ENCODE measurements around the gene TSPAN14. TPM values are rescaled to one million over a fixed set of nuclear protein-coding genes. Genes with fewer than 3 reads are reported as not detected.

Gene TSPAN14
- total RNA-seq, 4 donors from 2014 or later = 56.1 to 105 (median 83.1) TPM

DNA sequence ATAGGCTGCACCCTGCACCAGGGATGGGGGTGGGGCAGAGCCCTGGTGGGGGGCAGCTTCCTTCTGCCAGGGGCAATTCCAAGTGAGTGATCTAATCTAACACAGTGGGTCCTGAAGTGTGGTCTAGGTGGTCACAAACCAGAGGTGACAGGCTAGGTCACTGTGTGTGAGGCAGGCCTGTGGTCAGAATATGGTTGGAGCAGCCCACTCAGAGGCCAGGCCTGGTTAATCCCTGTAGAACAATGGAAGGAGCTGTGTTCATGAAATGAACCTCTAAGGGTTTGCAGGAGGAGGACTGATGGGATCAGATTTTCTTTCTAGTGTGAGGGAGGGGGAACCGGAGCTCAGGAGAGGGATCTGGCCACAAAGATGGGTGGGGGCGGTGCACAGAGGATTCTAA, 10.0 kb upstream of the TSPAN14 start:
- TF ChIP-seq, protein P1, sequence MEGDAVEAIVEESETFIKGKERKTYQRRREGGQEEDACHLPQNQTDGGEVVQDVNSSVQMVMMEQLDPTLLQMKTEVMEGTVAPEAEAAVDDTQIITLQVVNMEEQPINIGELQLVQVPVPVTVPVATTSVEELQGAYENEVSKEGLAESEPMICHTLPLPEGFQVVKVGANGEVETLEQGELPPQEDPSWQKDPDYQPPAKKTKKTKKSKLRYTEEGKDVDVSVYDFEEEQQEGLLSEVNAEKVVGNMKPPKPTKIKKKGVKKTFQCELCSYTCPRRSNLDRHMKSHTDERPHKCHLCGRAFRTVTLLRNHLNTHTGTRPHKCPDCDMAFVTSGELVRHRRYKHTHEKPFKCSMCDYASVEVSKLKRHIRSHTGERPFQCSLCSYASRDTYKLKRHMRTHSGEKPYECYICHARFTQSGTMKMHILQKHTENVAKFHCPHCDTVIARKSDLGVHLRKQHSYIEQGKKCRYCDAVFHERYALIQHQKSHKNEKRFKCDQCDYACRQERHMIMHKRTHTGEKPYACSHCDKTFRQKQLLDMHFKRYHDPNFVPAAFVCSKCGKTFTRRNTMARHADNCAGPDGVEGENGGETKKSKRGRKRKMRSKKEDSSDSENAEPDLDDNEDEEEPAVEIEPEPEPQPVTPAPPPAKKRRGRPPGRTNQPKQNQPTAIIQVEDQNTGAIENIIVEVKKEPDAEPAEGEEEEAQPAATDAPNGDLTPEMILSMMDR (IDR thresholded peaks at IDR 0.05; ENCODE audit: low read depth) = no peak

DNA sequence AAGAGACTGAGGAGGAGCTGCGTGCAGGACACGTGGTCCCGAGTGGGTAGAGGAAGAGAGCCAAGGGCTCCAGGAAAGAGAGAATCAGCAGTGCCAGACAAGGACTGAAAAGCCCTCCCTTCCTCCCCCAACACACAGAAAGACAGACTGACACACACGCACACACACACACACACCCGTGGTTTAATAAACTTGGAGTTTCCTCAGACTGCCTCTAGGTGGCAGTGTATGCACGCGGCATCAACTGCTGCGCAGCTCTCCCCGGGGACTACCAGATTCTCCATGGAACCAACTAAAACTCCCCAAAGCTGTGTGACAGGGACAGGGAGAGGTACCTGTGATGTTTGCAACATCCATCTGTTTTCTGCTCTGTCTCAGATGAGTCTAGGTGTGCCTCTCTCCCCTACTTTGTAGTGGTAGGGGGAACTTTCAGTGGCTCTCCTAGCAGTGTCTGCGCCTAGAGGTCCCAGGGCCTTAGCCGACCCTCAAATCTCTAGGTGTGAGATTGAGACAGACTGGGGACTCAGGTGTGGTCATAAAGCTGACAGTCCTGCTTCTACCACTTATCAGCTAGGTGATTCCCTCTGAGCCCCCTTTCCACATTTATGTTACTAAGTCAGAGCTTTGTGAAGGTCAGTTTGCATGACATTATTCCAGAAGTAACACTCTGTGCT, 9.3 kb upstream of the TSPAN14 start:
- TF ChIP-seq, protein P1 (IDR thresholded peaks at IDR 0.05; ENCODE audit: low read depth) = no peak

DNA sequence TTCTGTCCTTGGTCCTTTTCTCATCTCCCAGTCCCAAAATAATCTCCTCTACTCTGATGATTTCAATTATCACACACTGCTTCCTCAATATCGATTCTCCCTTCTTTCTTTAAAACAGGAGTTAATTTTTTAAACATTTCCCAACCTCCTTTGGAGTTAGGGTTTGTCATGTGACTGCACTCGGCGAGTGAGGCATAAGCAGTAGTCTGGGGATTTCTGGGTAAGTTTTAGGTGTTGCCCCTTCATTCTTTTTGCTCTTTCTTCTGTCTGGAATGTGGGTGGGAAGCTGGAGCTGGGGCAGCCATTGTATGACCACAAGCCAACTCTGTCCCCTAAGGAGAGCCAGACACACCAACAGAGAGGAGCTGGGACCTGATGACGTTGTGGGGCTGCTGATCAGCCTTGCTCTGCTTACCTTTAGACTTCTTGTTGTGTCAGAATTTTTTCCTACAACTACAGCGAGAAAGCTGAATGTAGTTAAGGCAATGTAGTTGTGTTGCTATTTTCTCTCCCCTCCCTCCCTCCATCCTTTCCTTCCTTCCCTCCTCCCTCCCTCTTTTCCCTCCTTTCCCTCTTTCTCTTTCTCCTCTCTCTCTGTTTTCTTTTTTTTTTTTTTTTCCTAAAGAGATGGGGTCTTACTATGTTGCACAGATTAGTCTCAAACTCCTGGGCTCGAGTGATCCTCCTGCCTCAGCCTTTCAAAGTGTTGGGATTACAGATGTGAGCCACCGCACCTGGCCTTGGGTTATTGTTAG, 6.5 kb upstream of the TSPAN14 start:
- TF ChIP-seq, protein P1 (IDR thresholded peaks at IDR 0.05; ENCODE audit: low read depth) = no peak

DNA sequence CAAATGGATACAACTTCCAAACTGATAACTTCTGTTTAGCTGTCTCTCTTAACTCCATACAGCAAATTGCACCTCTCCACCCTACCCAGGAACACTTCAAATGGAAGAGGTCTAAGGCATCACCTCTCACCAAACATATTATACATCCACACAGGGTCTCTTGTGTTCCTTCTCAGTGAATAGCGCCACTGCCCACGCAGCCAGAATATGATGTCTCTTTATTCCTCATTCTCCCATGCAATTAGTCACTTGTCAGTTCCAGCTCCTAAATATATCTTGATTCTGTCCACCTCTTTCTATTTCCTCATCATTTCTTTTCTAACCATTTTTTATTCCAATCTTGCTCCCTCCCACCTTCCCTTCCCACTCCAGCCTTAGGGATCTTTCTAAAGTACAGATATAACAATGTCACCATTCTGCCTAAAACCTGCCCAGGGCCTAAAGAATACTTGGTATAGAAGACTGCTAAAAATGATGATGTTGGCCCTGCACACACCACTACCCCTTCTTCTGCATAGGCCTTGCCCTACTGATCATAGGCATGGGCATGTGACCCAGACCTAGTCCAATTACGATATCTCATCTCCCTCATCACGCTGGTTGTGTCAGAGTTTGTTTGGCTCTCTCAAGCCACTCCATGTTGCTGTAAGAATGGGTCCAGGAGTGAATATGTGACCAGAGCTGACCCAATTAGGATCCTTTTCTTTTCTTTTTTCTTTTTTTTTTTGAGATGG, 5.7 kb upstream of the TSPAN14 start:
- TF ChIP-seq, protein P1 (IDR thresholded peaks at IDR 0.05; ENCODE audit: low read depth) = no peak

DNA sequence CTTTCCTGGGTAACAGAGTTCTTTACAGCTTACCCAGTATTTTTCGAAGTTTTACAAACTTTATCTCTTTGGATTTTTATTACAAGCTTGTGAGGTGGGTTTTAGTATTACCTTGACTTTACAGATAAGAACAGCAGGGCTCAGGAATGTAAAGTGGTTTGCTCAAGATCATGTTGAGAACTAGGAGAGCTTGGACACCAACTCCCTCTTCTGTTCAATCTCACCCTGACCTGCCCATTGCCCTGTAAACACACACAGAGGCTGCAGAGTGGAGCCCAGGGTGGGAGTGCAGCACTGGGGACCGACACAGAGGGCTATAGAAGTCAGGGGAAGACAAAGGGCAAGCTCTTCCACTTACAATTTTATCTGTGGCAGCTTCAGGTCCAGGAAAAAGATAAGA, 4.6 kb upstream of the TSPAN14 start:
- TF ChIP-seq, protein P1 (IDR thresholded peaks at IDR 0.05; ENCODE audit: low read depth) = no peak

DNA sequence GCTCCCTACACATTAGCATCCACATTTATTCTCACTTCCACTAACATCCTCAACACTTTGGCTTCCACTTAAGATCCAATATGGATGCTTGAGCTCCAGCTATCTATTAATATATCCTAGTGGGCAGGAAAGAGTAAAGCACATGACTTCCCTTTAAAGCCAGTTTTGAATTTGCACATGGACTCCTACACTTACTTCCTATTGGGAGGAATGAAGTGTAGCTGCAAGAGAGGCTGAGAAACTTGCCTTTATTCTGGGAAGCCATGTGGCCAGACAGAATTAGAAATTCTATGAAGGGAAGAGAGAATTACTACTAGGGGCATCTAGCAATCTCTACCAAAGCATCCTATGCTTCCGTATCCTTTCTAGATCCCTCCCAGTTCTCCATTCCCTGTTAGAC, 3.0 kb upstream of the TSPAN14 start:
- TF ChIP-seq, protein P1 (IDR thresholded peaks at IDR 0.05; ENCODE audit: low read depth) = no peak

DNA sequence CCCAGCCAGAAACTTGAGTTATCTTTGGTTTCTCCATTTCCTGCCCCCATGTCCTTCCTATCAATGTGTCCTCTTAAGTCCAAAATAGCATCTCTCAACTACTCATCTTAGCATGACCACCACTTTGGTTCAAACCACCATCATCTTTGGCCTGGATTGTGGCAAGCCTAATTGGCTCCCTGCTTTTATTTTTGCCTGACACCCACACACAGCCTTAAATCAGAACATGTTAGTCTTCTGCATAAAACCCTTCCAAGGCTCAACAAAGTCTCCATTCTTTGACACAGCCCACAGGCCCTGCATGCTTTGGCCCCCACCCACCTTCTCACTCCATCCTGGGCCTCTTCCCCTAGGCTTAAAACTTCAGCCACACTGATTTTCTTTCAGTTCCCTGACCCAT, 2.0 kb upstream of the TSPAN14 start:
- TF ChIP-seq, protein P1 (IDR thresholded peaks at IDR 0.05; ENCODE audit: low read depth) = no peak

Data from subcutaneous adipose tissue (tissue), 4 donors.